ENCODE measurements around the gene ZSWIM6. TPM values are rescaled to one million over a fixed set of nuclear protein-coding genes. Genes with fewer than 3 reads are reported as not detected.

The ZSWIM6 gene
- total RNA-seq, 2 donors from 2014 or later = 10.6 to 18.8 TPM

DNA sequence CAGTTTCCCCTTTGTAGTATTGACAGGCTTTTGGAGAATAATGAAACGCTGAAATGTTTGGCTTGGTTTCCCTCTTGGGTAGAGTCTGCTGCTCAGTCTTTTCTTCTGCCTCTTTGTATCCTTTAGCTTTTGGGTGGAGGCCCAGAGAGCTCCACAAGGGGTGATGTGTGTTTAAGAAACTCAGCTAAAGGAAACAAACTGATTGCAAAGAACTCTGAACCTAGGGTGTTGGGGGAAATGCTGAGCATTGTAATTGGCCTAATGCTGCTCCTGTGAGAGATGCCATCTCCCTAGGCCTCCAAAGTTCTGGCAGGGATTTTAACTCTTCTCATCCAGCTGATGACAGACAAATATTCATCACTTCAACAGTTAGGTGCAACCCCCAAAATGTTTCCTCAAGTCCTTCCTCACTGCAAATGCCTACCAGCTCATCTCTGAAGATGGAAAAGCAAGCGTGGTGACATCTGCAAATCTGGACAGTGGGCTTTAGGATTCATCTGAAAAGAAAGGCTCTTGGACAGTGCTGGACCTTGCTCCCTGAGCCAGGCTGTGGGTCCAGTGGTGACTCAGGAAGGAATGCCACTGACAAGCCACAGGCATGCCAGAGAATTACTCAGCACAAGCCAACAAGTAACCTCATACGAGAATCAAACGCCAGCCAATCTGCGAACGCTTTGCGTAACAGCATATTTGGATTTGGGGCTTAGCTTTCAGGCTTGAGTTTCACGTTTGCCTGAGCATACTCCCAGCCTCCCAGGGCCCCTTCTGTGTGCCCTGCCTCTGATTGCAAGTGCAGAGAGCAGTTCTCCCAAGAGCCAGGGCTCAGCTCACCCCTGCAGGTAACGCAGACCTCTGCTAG is 30.5 kb upstream of the ZSWIM6 start:
- ATAC-seq (ENCODE audit: insufficient number of reproducible peaks, low FRiP score, low read depth) = peak; percentile 98
- H3K4me1 ChIP-seq (ENCODE audit: control insufficient read depth in 1 of 2, low read depth in 2 of 2) = peaks cover 25 to 45% of the 10 kb centered on the region in 2 donors
- TF ChIP-seq, protein P1, sequence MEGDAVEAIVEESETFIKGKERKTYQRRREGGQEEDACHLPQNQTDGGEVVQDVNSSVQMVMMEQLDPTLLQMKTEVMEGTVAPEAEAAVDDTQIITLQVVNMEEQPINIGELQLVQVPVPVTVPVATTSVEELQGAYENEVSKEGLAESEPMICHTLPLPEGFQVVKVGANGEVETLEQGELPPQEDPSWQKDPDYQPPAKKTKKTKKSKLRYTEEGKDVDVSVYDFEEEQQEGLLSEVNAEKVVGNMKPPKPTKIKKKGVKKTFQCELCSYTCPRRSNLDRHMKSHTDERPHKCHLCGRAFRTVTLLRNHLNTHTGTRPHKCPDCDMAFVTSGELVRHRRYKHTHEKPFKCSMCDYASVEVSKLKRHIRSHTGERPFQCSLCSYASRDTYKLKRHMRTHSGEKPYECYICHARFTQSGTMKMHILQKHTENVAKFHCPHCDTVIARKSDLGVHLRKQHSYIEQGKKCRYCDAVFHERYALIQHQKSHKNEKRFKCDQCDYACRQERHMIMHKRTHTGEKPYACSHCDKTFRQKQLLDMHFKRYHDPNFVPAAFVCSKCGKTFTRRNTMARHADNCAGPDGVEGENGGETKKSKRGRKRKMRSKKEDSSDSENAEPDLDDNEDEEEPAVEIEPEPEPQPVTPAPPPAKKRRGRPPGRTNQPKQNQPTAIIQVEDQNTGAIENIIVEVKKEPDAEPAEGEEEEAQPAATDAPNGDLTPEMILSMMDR (IDR thresholded peaks at IDR 0.05) = no peak
- peak overlapping the region; percentile 50 to 79 for H3K27ac ChIP-seq
- DNase-seq (ENCODE audit: low spot score) = peak; percentile 71
- H3K4me3 ChIP-seq = peak overlapping the region; percentile 43
- no peaks in the 10 kb centered on the region for H3K27me3 ChIP-seq (replicated peaks; ENCODE audit: insufficient read depth)
- H3K36me3 ChIP-seq = no peaks in the 10 kb centered on the region
- no peaks in the 10 kb centered on the region for H3K9me3 ChIP-seq

DNA sequence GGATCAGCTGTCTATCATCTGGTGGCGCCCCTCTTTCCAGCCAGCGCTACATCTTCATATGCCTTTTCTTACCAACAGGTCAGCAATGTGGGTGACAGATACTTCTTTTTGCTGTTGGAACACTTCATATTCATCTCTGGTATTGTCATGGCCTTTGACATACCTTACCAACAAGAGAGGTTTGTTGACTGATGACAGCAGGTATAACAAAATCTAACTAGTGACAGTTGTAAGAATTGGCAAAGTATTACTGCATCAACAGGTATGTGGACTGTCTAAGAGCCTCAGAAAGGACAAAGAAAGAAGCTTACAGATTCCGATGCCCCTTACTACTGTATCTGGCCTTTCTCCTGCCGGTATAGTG is 29.9 kb upstream of the ZSWIM6 start:
- H3K27ac ChIP-seq = peak overlapping the region; percentile 50 to 79
- DNase-seq (ENCODE audit: low spot score) (no peak), ATAC-seq (ENCODE audit: insufficient number of reproducible peaks, low FRiP score, low read depth) (no peak)

GRCh38 chr5:61303346-61303745 is 28.7 kb upstream of the ZSWIM6 start:
- ATAC-seq (ENCODE audit: insufficient number of reproducible peaks, low FRiP score, low read depth) = no peak
- Histone ChIP-seq H3K4me3 (peak overlapping the region; percentile 42), H3K36me3 (no peaks in the 10 kb centered on the region), H3K27me3 (replicated peaks; ENCODE audit: insufficient read depth) (no peaks in the 10 kb centered on the region), H3K4me1 (ENCODE audit: control insufficient read depth in 1 of 2, low read depth in 2 of 2) (peaks cover 25 to 45% of the 10 kb centered on the region in 2 donors), H3K27ac (peak overlapping the region in 1 of 2 donors; percentile 79), H3K9me3 (no peaks in the 10 kb centered on the region)
- TF ChIP-seq, protein P1 (IDR thresholded peaks at IDR 0.05) = no peak
- DNase-seq (ENCODE audit: low spot score) = no peak

More for the DNA sequence above, 29.9 kb upstream of the ZSWIM6 start:
- TF ChIP-seq, protein P1 (IDR thresholded peaks at IDR 0.05) = no peak
- H3K4me1 ChIP-seq (ENCODE audit: control insufficient read depth in 1 of 2, low read depth in 2 of 2) = peaks cover 25 to 45% of the 10 kb centered on the region in 2 donors
- no peaks in the 10 kb centered on the region for H3K36me3 ChIP-seq
- peak overlapping the region; percentile 43 for H3K4me3 ChIP-seq
- H3K27me3 ChIP-seq (replicated peaks; ENCODE audit: insufficient read depth) = no peaks in the 10 kb centered on the region
- H3K9me3 ChIP-seq = no peaks in the 10 kb centered on the region

- Histone ChIP-seq H3K27me3 (replicated peaks; ENCODE audit: insufficient read depth) (no peaks in the 10 kb centered on the region), H3K4me3 (no peak overlapping the region), H3K4me1 (ENCODE audit: control insufficient read depth in 1 of 2, low read depth in 2 of 2) (peaks cover 25 to 32% of the 10 kb centered on the region in 2 donors), H3K27ac (no peak overlapping the region), H3K9me3 (no peaks in the 10 kb centered on the region), H3K36me3 (no peaks in the 10 kb centered on the region)
- ATAC-seq (ENCODE audit: insufficient number of reproducible peaks, low FRiP score, low read depth) (no peak), DNase-seq (ENCODE audit: low spot score) (no peak)
- TF ChIP-seq, protein P1 (IDR thresholded peaks at IDR 0.05) = no peak
Measured at GRCh38 chr5:61304590-61305381, 27.3 kb upstream of the ZSWIM6 start.

DNA sequence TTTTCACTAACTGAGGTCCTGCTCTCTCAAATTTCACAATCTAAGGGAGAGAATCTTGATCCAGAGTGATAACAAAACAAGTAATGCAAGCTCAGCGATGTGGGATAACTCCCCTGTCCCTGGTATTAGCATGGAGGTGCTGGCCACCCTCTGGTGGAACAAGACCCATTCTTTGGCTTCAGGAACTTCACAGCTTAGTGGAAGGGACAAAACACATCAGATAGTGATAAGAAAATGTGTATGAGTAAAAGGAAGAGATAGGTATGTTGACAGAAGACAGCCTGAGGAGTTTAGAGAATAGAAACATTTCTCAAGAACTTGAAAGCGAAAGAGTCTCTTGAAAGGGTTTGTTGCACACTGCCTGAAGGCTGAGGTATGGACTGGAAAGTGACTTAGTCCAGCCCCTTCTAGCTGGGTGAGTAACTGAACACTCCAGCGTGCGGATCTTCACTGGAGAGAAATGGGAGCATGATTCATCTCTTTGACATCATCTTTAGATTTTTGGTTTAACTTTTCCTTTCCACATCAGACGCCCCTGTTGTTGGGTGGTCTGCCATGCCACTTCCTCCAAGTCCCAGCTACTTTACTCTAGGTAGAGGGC is 25.4 kb upstream of the ZSWIM6 start:
- DNase-seq (ENCODE audit: low spot score) (no peak), ATAC-seq (ENCODE audit: insufficient number of reproducible peaks, low FRiP score, low read depth) (no peak)
- Histone ChIP-seq H3K27ac (no peak overlapping the region), H3K27me3 (replicated peaks; ENCODE audit: insufficient read depth) (no peaks in the 10 kb centered on the region), H3K4me1 (ENCODE audit: control insufficient read depth in 1 of 2, low read depth in 2 of 2) (peaks cover 19 to 22% of the 10 kb centered on the region in 2 donors), H3K36me3 (no peaks in the 10 kb centered on the region), H3K4me3 (no peak overlapping the region), H3K9me3 (no peaks in the 10 kb centered on the region)
- TF ChIP-seq, protein P1 (IDR thresholded peaks at IDR 0.05) = no peak

Data from thoracic aorta (tissue), 2 donors.